HepG2 (cell line): ENCODE measurements around the gene GPATCH3. TPM values are rescaled to one million over a fixed set of nuclear protein-coding genes. Genes with fewer than 3 reads are reported as not detected.
A peak's percentile ranks its signal among the peaks of the same experiment; 100 is the strongest.

Source experiments
- CBFB ChIP-seq: sonication (generic); formaldehyde crosslinking; IDR thresholded peaks from 2 replicates; pipeline ENCODE4 v1.4.0; 2020; ENCODE audit warnings: missing genetic modification reagents
- EP300 ChIP-seq, 3 experiments: sonication (generic) in 1 of 3; formaldehyde crosslinking in 1 of 3; IDR thresholded peaks; 2 replicates each; pipeline versions ENCODE4 v1.5.1 to v1.6.1; 2011 to 2020; ENCODE audit warnings: low read depth in 2 of 3, low read length in 2 of 3, borderline replicate concordance in 1 of 3, improper control_type of control experiment in 1 of 3, mild to moderate bottlenecking in 1 of 3, missing genetic modification reagents in 1 of 3, moderate library complexity in 1 of 3
- GTF2F1 ChIP-seq: fragments of 150-350 bp; IDR thresholded peaks from 2 replicates; pipeline ENCODE4 v1.6.1; 2014; ENCODE audit warnings: low read length
- HCFC1 ChIP-seq: fragments of 150-350 bp; IDR thresholded peaks from 2 replicates; pipeline ENCODE4 v1.6.1; 2014; ENCODE audit warnings: low read depth, low read length
- MIER2 ChIP-seq: IDR thresholded peaks from 2 replicates; pipeline ENCODE4 v1.6.1; 2016; ENCODE audit warnings: missing biosample characterization, missing genetic modification reagents
- MTA3 ChIP-seq: sonication (generic); formaldehyde crosslinking; IDR thresholded peaks from 2 replicates; pipeline ENCODE4 v1.4.0; 2020; ENCODE audit warnings: missing genetic modification reagents
- MYNN ChIP-seq: sonication (generic); formaldehyde crosslinking; IDR thresholded peaks from 2 replicates; pipeline ENCODE4 v1.4.0; 2020; ENCODE audit warnings: mild to moderate bottlenecking, low read depth, missing genetic modification reagents
- NRL ChIP-seq: sonication (generic); formaldehyde crosslinking; IDR thresholded peaks from 2 replicates; pipeline ENCODE4 v1.5.0; 2020; ENCODE audit warnings: missing genetic modification reagents, mild to moderate bottlenecking, moderate library complexity, borderline replicate concordance
- SPEN ChIP-seq: sonication (generic); formaldehyde crosslinking; IDR thresholded peaks from 2 replicates; pipeline ENCODE4 v1.5.1; 2020; ENCODE audit warnings: low read depth, mild to moderate bottlenecking, missing genetic modification reagents
- TSC22D2 ChIP-seq: sonication (generic); formaldehyde crosslinking; IDR thresholded peaks from 2 replicates; pipeline ENCODE4 v1.5.1; 2020; ENCODE audit warnings: missing genetic modification reagents, mild to moderate bottlenecking, borderline replicate concordance
- XBP1 ChIP-seq: sonication (generic); formaldehyde crosslinking; IDR thresholded peaks from 2 replicates; pipeline ENCODE4 v1.5.0; 2020; ENCODE audit warnings: missing genetic modification reagents
- ZC3H13 ChIP-seq: sonication (generic); formaldehyde crosslinking; IDR thresholded peaks from 2 replicates; pipeline ENCODE4 v1.8.1; 2023; ENCODE audit warnings: mild to moderate bottlenecking, missing genetic modification reagents, moderate library complexity
- ZNF235 ChIP-seq: sonication (generic); formaldehyde crosslinking; IDR thresholded peaks from 2 replicates; pipeline ENCODE4 v1.8.1; 2023; ENCODE audit warnings: mild to moderate bottlenecking, missing genetic modification reagents, borderline replicate concordance
- ZNF30 ChIP-seq: sonication (generic); formaldehyde crosslinking; IDR thresholded peaks from 2 replicates; pipeline ENCODE4 v1.5.0; 2020; ENCODE audit warnings: mild to moderate bottlenecking, missing genetic modification reagents
- ZNF343 ChIP-seq: sonication (generic); formaldehyde crosslinking; IDR thresholded peaks from 2 replicates; pipeline ENCODE4 v1.4.0; 2020; ENCODE audit warnings: mild to moderate bottlenecking, missing genetic modification reagents
- ZNF501 ChIP-seq: sonication (generic); formaldehyde crosslinking; IDR thresholded peaks from 2 replicates; pipeline ENCODE4 v1.5.1; 2020; ENCODE audit warnings: mild to moderate bottlenecking, moderate library complexity, missing genetic modification reagents
- ZNF567 ChIP-seq: sonication (generic); formaldehyde crosslinking; IDR thresholded peaks from 2 replicates; pipeline ENCODE4 v1.8.1; 2023; ENCODE audit warnings: mild to moderate bottlenecking, missing genetic modification reagents, borderline replicate concordance
- ZNF607 ChIP-seq: sonication (generic); formaldehyde crosslinking; IDR thresholded peaks from 2 replicates; pipeline ENCODE4 v1.5.1; 2020; ENCODE audit warnings: missing genetic modification reagents, mild to moderate bottlenecking, borderline replicate concordance
- ZNF703 ChIP-seq: sonication (generic); formaldehyde crosslinking; IDR thresholded peaks from 2 replicates; pipeline ENCODE4 v1.5.1; 2020; ENCODE audit warnings: missing genetic modification reagents, mild to moderate bottlenecking, moderate library complexity, borderline replicate concordance
- polyA plus RNA-seq, 8 experiments: library from polyadenylated mRNA; depleted of rRNA in 3 of 8; stranded (reverse) in 7 of 8; unstranded in 1 of 8; fragments of >200 nt; fragmentation: Illumina TruSeq in 4 of 8; extraction: Trizol in 4 of 8; gene quantifications; 2 replicates each; pipeline versions ENCODE4 v1.2.1 to v1.2.3, GENCODE V29; 2011 to 2016; ENCODE audit warnings: low read depth in 4 of 8, missing spikeins in 1 of 8, mixed read lengths in 1 of 8; ENCODE audit not compliant: insufficient read depth in 1 of 8
- total RNA-seq, 5 experiments: library from RNA; depleted of rRNA; stranded (reverse); fragments of >200 nt; fragmentation: Illumina TruSeq; extraction: Trizol; gene quantifications; 2 replicates each; pipeline ENCODE4 v1.2.3, GENCODE V29; 2016; ENCODE audit warnings: low read depth in 1 of 5
- TF ChIP-seq, protein P1 (sequence below): sonication (generic); formaldehyde crosslinking; conservative IDR thresholded peaks from 2 replicates; pipeline ENCODE4 v1.4.0; 2020; ENCODE audit warnings: missing genetic modification reagents
- TF ChIP-seq, protein P2 (sequence below): sonication (generic); formaldehyde crosslinking; IDR thresholded peaks from 2 replicates; pipeline ENCODE4 v1.5.0; 2020; ENCODE audit warnings: mild to moderate bottlenecking, missing genetic modification reagents
- TF ChIP-seq, protein P3 (sequence below): sonication (generic); formaldehyde crosslinking; IDR thresholded peaks from 2 replicates; pipeline ENCODE4 v1.4.0; 2020; ENCODE audit warnings: low read depth, missing genetic modification reagents
- TF ChIP-seq, protein P4 (sequence below): sonication (generic); formaldehyde crosslinking; IDR thresholded peaks from 2 replicates; pipeline ENCODE4 v1.5.1; 2020; ENCODE audit warnings: mild to moderate bottlenecking, missing genetic modification reagents, moderate library complexity

GPATCH3 gene
- total and polyA plus RNA-seq, 2 of the 13 experiments (the other 11 are each of a cell fraction or from before 2014, with no cell fraction given) = 8.3 to 11.0 TPM

DNA sequence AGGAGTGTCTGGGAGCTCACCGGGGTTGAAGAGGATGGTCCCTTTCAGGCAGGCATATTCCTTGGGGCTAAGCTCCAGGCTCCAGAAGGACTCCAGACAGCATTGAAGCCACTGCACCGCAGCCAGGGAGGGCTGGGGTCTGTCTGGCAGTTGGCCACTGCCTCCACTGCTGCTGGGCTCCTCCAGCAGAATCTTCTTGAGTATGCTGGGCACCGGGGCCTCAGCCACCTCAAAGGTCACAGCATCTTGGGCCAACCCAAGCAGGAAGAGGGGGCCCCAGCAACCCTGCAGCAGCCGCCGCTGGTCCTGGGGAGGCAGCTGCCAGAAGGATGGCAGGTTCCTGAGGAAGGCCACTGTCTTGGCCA is 13.1 kb upstream of the GPATCH3 start (continued):
- TF ChIP-seq SPEN = no peak
- TF ChIP-seq, protein P1, sequence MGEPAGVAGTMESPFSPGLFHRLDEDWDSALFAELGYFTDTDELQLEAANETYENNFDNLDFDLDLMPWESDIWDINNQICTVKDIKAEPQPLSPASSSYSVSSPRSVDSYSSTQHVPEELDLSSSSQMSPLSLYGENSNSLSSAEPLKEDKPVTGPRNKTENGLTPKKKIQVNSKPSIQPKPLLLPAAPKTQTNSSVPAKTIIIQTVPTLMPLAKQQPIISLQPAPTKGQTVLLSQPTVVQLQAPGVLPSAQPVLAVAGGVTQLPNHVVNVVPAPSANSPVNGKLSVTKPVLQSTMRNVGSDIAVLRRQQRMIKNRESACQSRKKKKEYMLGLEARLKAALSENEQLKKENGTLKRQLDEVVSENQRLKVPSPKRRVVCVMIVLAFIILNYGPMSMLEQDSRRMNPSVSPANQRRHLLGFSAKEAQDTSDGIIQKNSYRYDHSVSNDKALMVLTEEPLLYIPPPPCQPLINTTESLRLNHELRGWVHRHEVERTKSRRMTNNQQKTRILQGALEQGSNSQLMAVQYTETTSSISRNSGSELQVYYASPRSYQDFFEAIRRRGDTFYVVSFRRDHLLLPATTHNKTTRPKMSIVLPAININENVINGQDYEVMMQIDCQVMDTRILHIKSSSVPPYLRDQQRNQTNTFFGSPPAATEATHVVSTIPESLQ (CRISPR knock-in tag) = no peak
- no peak for TF ChIP-seq XBP1 (CRISPR knock-in tag)
- TF ChIP-seq MYNN (CRISPR knock-in tag) = no peak
- no peak for TF ChIP-seq GTF2F1
- TF ChIP-seq MIER2 = no peak
- no peak for TF ChIP-seq EP300 (IDR thresholded peaks at IDR 0.05; ENCODE audit: low read depth in 2 of 2, low read length in 2 of 2)
- TF ChIP-seq EP300 (CRISPR knock-in tag; IDR thresholded peaks at IDR 0.05; ENCODE audit: borderline replicate concordance) = no peak
- TF ChIP-seq HCFC1 = no peak
- TF ChIP-seq, protein P2, sequence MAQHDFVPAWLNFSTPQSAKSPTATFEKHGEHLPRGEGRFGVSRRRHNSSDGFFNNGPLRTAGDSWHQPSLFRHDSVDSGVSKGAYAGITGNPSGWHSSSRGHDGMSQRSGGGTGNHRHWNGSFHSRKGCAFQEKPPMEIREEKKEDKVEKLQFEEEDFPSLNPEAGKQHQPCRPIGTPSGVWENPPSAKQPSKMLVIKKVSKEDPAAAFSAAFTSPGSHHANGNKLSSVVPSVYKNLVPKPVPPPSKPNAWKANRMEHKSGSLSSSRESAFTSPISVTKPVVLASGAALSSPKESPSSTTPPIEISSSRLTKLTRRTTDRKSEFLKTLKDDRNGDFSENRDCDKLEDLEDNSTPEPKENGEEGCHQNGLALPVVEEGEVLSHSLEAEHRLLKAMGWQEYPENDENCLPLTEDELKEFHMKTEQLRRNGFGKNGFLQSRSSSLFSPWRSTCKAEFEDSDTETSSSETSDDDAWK (CRISPR knock-in tag) = no peak
- TF ChIP-seq CBFB (CRISPR knock-in tag) = no peak
- TF ChIP-seq, protein P3, sequence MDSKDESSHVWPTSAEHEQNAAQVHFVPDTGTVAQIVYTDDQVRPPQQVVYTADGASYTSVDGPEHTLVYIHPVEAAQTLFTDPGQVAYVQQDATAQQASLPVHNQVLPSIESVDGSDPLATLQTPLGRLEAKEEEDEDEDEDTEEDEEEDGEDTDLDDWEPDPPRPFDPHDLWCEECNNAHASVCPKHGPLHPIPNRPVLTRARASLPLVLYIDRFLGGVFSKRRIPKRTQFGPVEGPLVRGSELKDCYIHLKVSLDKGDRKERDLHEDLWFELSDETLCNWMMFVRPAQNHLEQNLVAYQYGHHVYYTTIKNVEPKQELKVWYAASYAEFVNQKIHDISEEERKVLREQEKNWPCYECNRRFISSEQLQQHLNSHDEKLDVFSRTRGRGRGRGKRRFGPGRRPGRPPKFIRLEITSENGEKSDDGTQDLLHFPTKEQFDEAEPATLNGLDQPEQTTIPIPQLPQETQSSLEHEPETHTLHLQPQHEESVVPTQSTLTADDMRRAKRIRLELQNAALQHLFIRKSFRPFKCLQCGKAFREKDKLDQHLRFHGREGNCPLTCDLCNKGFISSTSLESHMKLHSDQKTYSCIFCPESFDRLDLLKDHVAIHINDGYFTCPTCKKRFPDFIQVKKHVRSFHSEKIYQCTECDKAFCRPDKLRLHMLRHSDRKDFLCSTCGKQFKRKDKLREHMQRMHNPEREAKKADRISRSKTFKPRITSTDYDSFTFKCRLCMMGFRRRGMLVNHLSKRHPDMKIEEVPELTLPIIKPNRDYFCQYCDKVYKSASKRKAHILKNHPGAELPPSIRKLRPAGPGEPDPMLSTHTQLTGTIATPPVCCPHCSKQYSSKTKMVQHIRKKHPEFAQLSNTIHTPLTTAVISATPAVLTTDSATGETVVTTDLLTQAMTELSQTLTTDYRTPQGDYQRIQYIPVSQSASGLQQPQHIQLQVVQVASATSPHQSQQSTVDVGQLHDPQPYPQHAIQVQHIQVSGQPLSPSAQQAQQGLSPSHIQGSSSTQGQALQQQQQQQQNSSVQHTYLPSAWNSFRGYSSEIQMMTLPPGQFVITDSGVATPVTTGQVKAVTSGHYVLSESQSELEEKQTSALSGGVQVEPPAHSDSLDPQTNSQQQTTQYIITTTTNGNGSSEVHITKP (CRISPR knock-in tag) = no peak
- 0 out of 2 replicates have a peak, but pooled peaks have one; percentile 11 for TF ChIP-seq NRL (CRISPR knock-in tag)
- TF ChIP-seq ZNF567 (CRISPR knock-in tag) = no peak
- TF ChIP-seq ZNF30 (CRISPR knock-in tag) = no peak
- no peak for TF ChIP-seq TSC22D2 (CRISPR knock-in tag)
- no peak for TF ChIP-seq ZC3H13 (CRISPR knock-in tag)
- no peak for TF ChIP-seq ZNF343 (CRISPR knock-in tag)
- no peak for TF ChIP-seq ZNF703 (CRISPR knock-in tag)
- no peak for TF ChIP-seq ZNF607 (CRISPR knock-in tag)
- TF ChIP-seq, protein P4, sequence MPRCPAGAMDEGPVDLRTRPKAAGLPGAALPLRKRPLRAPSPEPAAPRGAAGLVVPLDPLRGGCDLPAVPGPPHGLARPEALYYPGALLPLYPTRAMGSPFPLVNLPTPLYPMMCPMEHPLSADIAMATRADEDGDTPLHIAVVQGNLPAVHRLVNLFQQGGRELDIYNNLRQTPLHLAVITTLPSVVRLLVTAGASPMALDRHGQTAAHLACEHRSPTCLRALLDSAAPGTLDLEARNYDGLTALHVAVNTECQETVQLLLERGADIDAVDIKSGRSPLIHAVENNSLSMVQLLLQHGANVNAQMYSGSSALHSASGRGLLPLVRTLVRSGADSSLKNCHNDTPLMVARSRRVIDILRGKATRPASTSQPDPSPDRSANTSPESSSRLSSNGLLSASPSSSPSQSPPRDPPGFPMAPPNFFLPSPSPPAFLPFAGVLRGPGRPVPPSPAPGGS = 0 out of 2 replicates have a peak, but pooled peaks have one; percentile 31
- peak; percentile 14; the same call in 1 of the 2 replicates for TF ChIP-seq ZNF501
- no peak for TF ChIP-seq ZNF235 (CRISPR knock-in tag)
- TF ChIP-seq MTA3 (CRISPR knock-in tag) = 0 out of 2 replicates have a peak, but pooled peaks have one; percentile 44
